IPS DF 4.7 (cell line): ENCODE data around the gene RIPOR1.
A peak's percentile ranks its signal among the peaks of the same experiment; 100 is the strongest.
"Not testable (repeated sequence)": the region's sequence is repeated elsewhere in the genome, so short reads cannot be mapped to it uniquely, and the experiment has no call there.

Source experiments
- DNase-seq: peaks from one replicate; pipeline ENCODE4 v3.0.0-alpha.2; 2013; ENCODE audit warnings: low spot score; ENCODE audit errors: extremely low read depth

RIPOR1 gene

DNA sequence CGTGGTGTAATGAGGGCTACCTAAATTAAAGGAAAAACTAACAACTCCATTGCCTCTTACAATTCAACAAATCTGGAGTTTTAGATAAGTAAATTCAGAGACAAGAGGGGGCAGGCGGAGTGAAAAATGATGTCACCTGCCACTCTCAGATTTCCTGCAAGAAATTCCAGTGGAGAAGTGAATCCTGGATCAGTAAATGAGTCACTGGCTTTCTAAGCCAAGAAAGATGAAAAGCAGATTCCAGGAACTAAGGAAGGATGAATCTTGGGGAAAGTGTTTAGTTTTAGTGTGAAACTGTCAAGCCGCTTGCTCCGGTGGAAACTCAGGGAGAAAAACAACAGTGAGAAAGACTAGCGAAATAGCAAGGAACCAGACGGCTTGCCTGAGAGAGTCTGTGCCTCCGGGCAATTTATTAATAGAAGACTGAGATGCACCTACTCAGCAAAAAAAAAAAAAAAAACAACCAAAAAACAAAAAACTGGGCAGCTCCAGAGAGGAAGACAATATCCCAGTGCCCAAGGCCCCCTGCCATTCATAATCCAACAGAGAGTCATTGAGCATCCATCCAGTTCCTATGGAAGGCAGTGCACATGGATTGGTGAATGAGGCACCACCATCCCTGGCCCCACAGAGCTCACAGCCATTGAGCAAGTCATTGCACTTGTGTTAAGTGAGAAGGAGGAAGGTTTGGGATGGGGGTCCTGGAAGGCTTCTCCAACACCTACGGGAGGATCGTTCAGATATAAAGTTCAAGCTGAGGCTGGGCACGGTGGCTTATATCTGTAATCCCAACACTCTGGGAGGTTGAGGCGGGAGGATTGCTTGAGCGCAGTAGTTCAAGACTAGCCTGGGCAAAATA is 12.1 kb upstream of the RIPOR1 start:
- no peak for DNase-seq

DNA sequence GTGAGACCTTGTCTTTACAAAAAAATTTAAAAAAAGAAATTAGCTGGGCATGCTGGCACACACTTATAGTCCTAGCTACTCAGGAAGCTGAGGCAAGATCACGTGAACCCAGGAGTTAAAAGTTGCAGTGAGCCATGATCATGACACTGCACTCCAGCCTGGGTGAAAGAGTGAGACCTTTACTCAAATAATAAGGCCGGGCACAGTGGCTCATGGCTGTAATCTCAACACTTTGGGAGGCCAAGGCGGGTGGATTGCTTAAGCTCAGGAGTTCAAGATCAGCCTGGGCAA is 11.5 kb upstream of the RIPOR1 start:
- no peak for DNase-seq

GRCh38 chr16:67517661-67518423 is 10.8 kb upstream of the RIPOR1 start:
- DNase-seq, result no peak

- DNase-seq, result no peak
Observed at GRCh38 chr16:67518676-67519075, 10.0 kb upstream of the RIPOR1 start.

GRCh38 chr16:67519242-67519641 is 9.4 kb upstream of the RIPOR1 start:
- no peak for DNase-seq

DNA sequence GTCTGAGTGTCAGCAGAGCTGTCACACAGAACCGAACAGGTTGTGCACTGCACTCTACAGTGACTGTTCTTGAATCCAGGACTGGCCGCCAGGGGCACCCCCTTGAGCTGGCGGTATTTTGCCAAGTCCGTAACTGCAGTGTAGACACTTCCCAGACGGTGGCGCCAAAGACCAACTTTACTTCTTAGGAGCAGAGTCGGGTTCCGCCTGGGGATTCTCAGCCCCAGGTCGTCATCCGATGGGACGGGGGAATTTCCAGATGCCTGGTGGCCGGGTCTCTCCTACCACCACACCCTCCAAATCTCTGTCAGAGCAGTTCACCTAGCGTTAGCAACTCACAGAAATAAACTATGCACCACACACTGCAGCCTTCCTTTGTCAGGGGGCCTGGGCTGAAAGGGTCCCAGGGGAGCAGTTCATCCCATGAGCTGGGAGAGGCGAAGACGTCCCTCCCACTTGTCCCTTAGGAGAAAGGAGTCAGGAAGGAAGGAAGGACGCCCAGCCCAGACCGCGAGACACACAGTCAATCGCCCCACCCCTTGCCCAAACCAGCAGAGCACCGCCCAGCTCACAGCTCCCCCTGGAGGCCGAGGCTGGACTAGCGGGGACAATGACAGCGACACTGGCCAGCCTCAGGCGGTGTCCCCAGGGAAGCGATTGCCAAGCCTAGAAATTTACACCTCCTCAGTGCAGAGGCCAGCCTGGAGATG is 7.4 kb upstream of the RIPOR1 start:
- peak; percentile 93 for DNase-seq

GRCh38 chr16:67525176-67525860 is 3.3 kb upstream of the RIPOR1 start:
- no peak for DNase-seq

- DNase-seq, result no peak
Observed at GRCh38 chr16:67526149-67526791, 2.4 kb upstream of the RIPOR1 start.

DNA sequence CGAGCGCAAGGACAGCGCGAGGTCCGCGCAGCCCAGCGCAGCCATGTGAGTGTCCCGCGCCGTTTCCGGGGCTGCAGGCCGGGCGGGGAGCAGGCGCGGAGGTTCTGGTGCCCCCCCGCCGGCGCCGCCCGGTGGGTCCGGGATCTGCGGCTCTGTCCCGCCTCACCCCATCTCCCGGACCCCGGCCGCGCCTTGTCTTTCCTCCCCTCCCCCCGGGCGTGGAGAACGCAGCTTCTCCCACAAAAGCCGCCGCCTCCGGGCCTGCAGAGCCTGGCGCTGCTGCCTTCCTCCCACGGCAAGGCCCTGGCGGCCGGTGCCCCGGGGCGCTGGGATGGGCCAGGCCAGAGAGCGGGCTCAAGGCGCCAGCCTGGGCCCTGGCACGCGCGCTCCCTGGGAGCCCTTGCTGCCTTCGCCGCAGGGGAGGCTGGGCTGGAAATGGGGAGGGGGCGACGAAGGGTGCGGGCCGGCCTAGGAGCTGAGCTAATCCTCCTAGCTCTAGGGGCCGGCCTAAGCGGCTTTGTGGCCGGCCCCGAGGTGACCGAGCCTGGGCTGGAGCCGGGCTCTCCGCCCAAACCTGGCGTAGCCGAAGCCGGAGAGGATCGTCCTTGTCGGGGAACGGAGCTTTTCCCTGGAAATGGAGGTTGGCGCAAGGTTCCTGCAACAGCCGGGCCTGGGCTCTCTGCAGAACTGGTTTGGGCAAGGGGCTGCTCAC is 397 bp downstream of the RIPOR1 start:
- no peak for DNase-seq

DNA sequence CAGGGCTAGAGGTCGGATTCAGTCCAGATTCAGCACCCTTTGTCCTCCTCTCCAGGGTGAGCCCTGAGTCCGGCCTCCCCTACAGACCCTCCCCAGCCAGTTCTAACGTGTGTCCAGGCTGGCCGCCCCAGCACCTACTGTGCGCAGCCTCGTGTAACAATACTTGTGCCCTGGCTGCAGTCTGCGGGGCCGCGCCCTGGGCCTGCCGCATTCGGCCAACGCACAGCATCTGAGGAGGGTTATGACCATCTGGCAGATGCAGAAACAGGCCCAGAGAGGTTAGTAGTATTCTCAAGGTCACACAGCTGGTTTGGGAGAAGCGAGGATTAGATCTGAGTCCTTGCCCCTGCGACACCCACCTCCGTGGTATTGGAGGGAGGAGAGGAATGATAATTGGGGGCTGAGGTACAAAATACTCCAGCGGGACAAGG is 968 bp downstream of the RIPOR1 start:
- DNase-seq, result no peak

- DNase-seq, result no peak
Observed at GRCh38 chr16:67530013-67530939, 1.6 kb downstream of the RIPOR1 start.

DNA sequence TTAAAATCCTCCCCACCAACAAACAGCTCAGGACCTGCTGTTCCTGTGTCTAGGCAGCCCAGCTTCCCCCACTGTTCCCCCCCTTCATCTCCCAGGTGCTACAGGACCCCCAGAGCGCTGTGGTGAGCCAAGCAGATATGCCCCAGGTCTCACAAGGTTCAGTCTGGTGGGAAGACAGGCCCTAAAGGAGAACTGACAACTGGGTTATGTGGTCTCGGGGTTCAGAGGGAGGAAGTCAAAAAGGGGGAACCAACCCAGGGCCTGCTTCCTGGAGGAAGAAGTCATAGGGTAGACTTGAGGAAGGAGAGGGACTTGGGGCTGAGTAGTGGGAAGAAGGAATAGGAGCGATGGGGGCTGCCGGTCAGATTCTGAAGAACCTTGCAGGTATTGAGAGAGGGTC is 2.6 kb downstream of the RIPOR1 start:
- no peak for DNase-seq

DNA sequence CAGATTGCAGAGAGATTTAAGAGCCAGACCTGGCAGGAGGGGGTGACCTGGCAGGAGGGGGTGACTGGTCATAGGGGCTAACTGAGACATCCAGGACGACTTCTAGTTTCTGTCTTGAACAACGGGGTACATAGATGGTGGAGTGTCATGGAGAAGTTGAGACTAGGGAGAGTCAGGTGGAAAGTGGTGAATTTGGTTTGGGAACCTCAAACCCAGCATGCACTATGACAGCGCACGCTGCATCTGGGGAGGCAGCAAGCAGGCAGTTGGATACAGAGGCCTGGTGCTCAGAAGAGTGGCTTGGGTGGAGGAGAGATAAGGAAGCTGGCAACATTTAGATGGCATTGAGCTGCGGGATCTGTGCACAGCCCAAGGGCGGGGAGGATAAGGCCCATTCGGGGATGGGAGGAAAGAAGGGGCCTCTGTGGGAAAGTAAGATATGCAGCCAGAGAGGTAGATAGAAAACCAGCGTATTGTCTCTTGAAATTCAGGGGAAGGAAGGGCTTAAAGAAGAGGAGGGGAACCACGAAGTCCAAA is 4.5 kb downstream of the RIPOR1 start:
- no peak for DNase-seq

- DNase-seq, result not testable (repeated sequence)
Observed at GRCh38 chr16:67533987-67534386, 5.4 kb downstream of the RIPOR1 start.

DNA sequence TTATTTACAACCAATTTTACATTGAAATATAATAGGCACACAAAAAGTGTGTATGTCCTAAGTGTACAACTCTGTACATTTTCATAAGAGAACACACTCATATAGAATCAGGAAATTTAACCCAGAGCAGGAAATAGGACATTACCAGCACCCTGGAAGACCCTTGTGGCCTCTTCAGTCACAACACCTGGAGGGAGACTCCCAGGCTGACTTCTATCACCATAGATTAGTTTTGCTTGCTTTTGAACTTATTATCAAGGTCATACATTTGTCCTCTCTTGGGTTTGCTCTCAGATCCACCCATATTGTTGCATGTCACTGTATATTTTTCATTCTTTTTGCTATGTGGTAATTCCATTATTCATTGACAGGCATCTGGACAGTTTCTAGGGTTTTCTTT is 5.8 kb downstream of the RIPOR1 start:
- DNase-seq, result no peak

GRCh38 chr16:67535201-67535600 is 6.6 kb downstream of the RIPOR1 start:
- no peak for DNase-seq

DNA sequence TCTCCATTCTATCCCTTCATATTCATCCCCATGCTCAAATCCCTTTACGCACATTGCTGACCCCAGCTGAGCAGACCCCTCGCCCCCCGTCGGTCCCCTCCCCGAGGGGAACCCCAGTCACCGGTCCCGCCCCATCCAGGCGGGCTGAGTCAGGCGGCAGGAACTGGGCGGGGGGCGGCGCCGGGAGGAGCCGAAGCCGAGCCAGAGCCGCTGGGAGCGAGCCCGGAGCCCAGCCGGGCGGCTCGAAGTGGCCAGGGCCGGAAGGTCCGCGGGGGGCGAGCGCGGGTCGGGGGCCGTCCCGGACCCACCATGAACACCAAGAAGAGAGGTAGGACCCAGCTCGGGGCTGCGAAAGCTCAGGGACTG is 8.6 kb downstream of the RIPOR1 start:
- no peak for DNase-seq

- no peak for DNase-seq
Observed at GRCh38 chr16:67537636-67538591, 9.3 kb downstream of the RIPOR1 start.
